H9 (cell line): ENCODE results near the gene STYXL1. TPM values are rescaled to one million over a fixed set of nuclear protein-coding genes. Genes with fewer than 3 reads are reported as not detected.

Source experiments
- DNase-seq: peaks from one replicate; pipeline ENCODE4 v3.0.0-alpha.2; 2017
- H2AFZ ChIP-seq: one replicate; pipeline ENCODE4 v1.6.1; 2013; ENCODE audit warnings: mild to moderate bottlenecking, low read length, control low read depth, moderate library complexity
- H2AK5ac ChIP-seq: 2 replicates; pipeline ENCODE4 v1.6.1; 2013; ENCODE audit warnings: low read length, control low read depth, mixed read lengths; ENCODE audit not compliant: insufficient read length
- H2BK120ac ChIP-seq: one replicate; pipeline ENCODE4 v1.6.1; 2013; ENCODE audit warnings: low read depth, mild to moderate bottlenecking, low read length, control low read depth, inconsistent platforms; ENCODE audit not compliant: poor library complexity, severe bottlenecking
- H2BK12ac ChIP-seq: 2 replicates; pipeline ENCODE4 v1.6.1; 2013; ENCODE audit warnings: low read length, control low read depth, mixed read lengths, low read depth; ENCODE audit not compliant: insufficient read length
- H2BK15ac ChIP-seq: 2 replicates; pipeline ENCODE4 v1.6.1; 2013; ENCODE audit warnings: low read depth, low read length, control low read depth
- H2BK20ac ChIP-seq: one replicate; pipeline ENCODE4 v1.6.1; 2013; ENCODE audit warnings: low read depth, mild to moderate bottlenecking, low read length, control low read depth, inconsistent platforms; ENCODE audit not compliant: poor library complexity, severe bottlenecking
- H2BK5ac ChIP-seq: 2 replicates; pipeline ENCODE4 v1.6.1; 2013; ENCODE audit warnings: low read length, control low read depth, mixed read lengths; ENCODE audit not compliant: insufficient read length
- H3K14ac ChIP-seq: 2 replicates; pipeline ENCODE4 v1.6.1; 2013; ENCODE audit warnings: low read length, control low read depth; ENCODE audit not compliant: insufficient read depth
- H3K18ac ChIP-seq: 2 replicates; pipeline ENCODE4 v1.6.1; 2013; ENCODE audit warnings: low read depth, mild to moderate bottlenecking, mixed read lengths, low read length, control low read depth; ENCODE audit not compliant: insufficient read length
- H3K23ac ChIP-seq: 2 replicates; pipeline ENCODE4 v1.6.1; 2013; ENCODE audit warnings: low read length, control low read depth, mixed read lengths, low read depth; ENCODE audit not compliant: insufficient read length
- H3K23me2 ChIP-seq: 2 replicates; pipeline ENCODE4 v1.6.1; 2013; ENCODE audit warnings: low read depth, mild to moderate bottlenecking, mixed read lengths, low read length, control low read depth; ENCODE audit not compliant: insufficient read length, poor library complexity, severe bottlenecking
- H3K27ac ChIP-seq: 2 replicates; pipeline ENCODE4 v1.5.1; 2013; ENCODE audit warnings: low read length, control low read depth, mixed read lengths, low read depth; ENCODE audit not compliant: insufficient read length
- H3K27me3 ChIP-seq: 2 replicates; pipeline ENCODE4 v1.6.1; 2013; ENCODE audit warnings: low read length, control low read depth, inconsistent platforms; ENCODE audit not compliant: insufficient read depth
- H3K4ac ChIP-seq: 2 replicates; pipeline ENCODE4 v1.6.1; 2013; ENCODE audit warnings: low read depth, mild to moderate bottlenecking, control low read depth, inconsistent platforms, low read length, moderate library complexity
- H3K4me1 ChIP-seq: 2 replicates; pipeline ENCODE4 v1.6.1; 2013; ENCODE audit warnings: low read length, control low read depth, inconsistent platforms; ENCODE audit not compliant: insufficient read depth
- H3K4me2 ChIP-seq: 2 replicates; pipeline ENCODE4 v1.6.1; 2013; ENCODE audit warnings: low read length, control low read depth, mixed read lengths; ENCODE audit not compliant: insufficient read length, insufficient read depth
- H3K56ac ChIP-seq: 2 replicates; pipeline ENCODE4 v1.6.1; 2013; ENCODE audit warnings: low read depth, mild to moderate bottlenecking, mixed read lengths, low read length, control low read depth; ENCODE audit not compliant: insufficient read length
- H3K79me1 ChIP-seq: 2 replicates; pipeline ENCODE4 v1.6.1; 2013; ENCODE audit warnings: low read depth, mild to moderate bottlenecking, moderate library complexity, low read length, control low read depth, inconsistent platforms; ENCODE audit not compliant: insufficient read depth, poor library complexity, severe bottlenecking
- H3K79me2 ChIP-seq: 2 replicates; pipeline ENCODE4 v1.6.1; 2013; ENCODE audit warnings: low read length, control low read depth, inconsistent platforms; ENCODE audit not compliant: insufficient read depth
- H3K9ac ChIP-seq: 2 replicates; pipeline ENCODE4 v1.6.1; 2013; ENCODE audit warnings: low read length, control low read depth, mixed read lengths; ENCODE audit not compliant: insufficient read length; ENCODE audit errors: extremely low read depth
- H3K9me3 ChIP-seq: one replicate; pipeline ENCODE4 v1.6.1; 2013; ENCODE audit warnings: low read depth, low read length, inconsistent platforms; ENCODE audit not compliant: control insufficient read depth
- H3T11ph ChIP-seq: one replicate; pipeline ENCODE4 v1.6.1; 2013; ENCODE audit warnings: mild to moderate bottlenecking, low read length, control low read depth, inconsistent platforms
- H4K20me1 ChIP-seq: one replicate; pipeline ENCODE4 v1.6.1; 2013; ENCODE audit not compliant: control insufficient read depth, insufficient read length, insufficient read depth
- H4K5ac ChIP-seq: 2 replicates; pipeline ENCODE4 v1.6.1; 2013; ENCODE audit warnings: low read depth, mild to moderate bottlenecking, mixed read lengths, low read length, control low read depth; ENCODE audit not compliant: insufficient read length
- H4K8ac ChIP-seq: replicated peaks from 2 replicates; pipeline ENCODE4 v1.6.1; 2013; ENCODE audit warnings: low read length, control low read depth, mixed read lengths, low read depth; ENCODE audit not compliant: insufficient read length
- H4K91ac ChIP-seq: 2 replicates; pipeline ENCODE4 v1.6.1; 2013; ENCODE audit warnings: low read depth, mild to moderate bottlenecking, moderate library complexity, mixed read lengths, low read length, control low read depth; ENCODE audit not compliant: insufficient read length
- H3K27ac Mint-ChIP-seq, 3 experiments: 2 replicates in 2 of 3; 3 replicates in 1 of 3; pipeline ENCODE4 v1.8.0; 2020 to 2021; ENCODE audit warnings: mixed read lengths in 3 of 3, mild to moderate bottlenecking in 1 of 3, moderate library complexity in 1 of 3
- H3K27me3 Mint-ChIP-seq: 2 replicates; pipeline ENCODE4 v1.8.0; 2021; ENCODE audit warnings: low read depth, mild to moderate bottlenecking, moderate library complexity, mixed read lengths
- H3K36me3 Mint-ChIP-seq, 3 experiments: 2 replicates in 2 of 3; 3 replicates in 1 of 3; pipeline ENCODE4 v1.8.0; 2020 to 2021; ENCODE audit warnings: low read depth in 3 of 3, mixed read lengths in 3 of 3; ENCODE audit not compliant: insufficient read depth in 1 of 3
- H3K4me1 Mint-ChIP-seq, 2 experiments: 2 replicates each; pipeline ENCODE4 v1.8.0; 2020; ENCODE audit warnings: mixed read lengths in 2 of 2
- H3K4me3 Mint-ChIP-seq, 2 experiments: 2 replicates in 1 of 2; 3 replicates in 1 of 2; pipeline ENCODE4 v1.8.0; 2020 to 2021; ENCODE audit warnings: mild to moderate bottlenecking in 2 of 2, mixed read lengths in 2 of 2, moderate library complexity in 1 of 2
- H3K9me3 Mint-ChIP-seq, 2 experiments: 2 replicates in 1 of 2; 3 replicates in 1 of 2; pipeline ENCODE4 v1.8.0; 2020; ENCODE audit warnings: mild to moderate bottlenecking in 2 of 2, mixed read lengths in 2 of 2, moderate library complexity in 1 of 2
- CTCF ChIP-seq: fragments of 200-600 bp; sonication (generic); conservative IDR thresholded peaks from 3 replicates; pipeline ENCODE4 v1.8.0; 2021; ENCODE audit warnings: antibody characterized with exemption, mild to moderate bottlenecking
- WGBS: extraction: QIAGEN DNeasy Blood & Tissue Kit; methylation state at CpG from one replicate; pipeline ENCODE4 v1.1.7; 2013; ENCODE audit warnings: missing lambda C conversion rate, low lambda C conversion rate, mixed read lengths; ENCODE audit not compliant: insufficient read length; ENCODE audit errors: extremely low coverage; 5-methylcytosine and 5-hydroxymethylcytosine counted together
- total RNA-seq: library from RNA; stranded (reverse); gene quantifications from 2 replicates; pipeline ENCODE4 v1.2.1, GENCODE V29; 2021

The STYXL1 gene
- total RNA-seq, 1 experiment from 2014 or later = 38.7 TPM

- Histone ChIP-seq H3T11ph (no peak overlapping the region), H3K4ac (no peak overlapping the region), H3K9ac (no peak overlapping the region), H2BK5ac (no peak overlapping the region), H2BK120ac (no peak overlapping the region), H3K14ac (no peak overlapping the region), H3K79me1 (no peaks in the 10 kb centered on the region), H2BK20ac (no peak overlapping the region), H4K20me1 (peaks cover 2% of the 10 kb centered on the region), H3K56ac (no peak overlapping the region), H3K79me2 (no peaks in the 10 kb centered on the region), H4K91ac (no peak overlapping the region), H3K18ac (no peak overlapping the region), H2AK5ac (no peak overlapping the region), H3K9me3 (no peaks in the 10 kb centered on the region), H3K4me1 (peaks cover 4% of the 10 kb centered on the region; the same call in 1 of the 2 replicates), H3K23ac (no peak overlapping the region), H3K27ac (no peak overlapping the region), H2BK15ac (no peak overlapping the region), H3K4me2 (no peak overlapping the region), H3K23me2 (no peaks in the 10 kb centered on the region), H3K27me3 (no peaks in the 10 kb centered on the region), H4K8ac (no peak overlapping the region), H2AFZ (no peak overlapping the region), H4K5ac (no peak overlapping the region), H2BK12ac (no peak overlapping the region)
- TF ChIP-seq CTCF = no peak
- DNase-seq = no peak
- Mint-ChIP-seq H3K4me1 (peaks cover under 1 to 9% of the 10 kb centered on the region in 2 experiments), H3K36me3 (peaks cover 21 to 49% (median 38%) of the 10 kb centered on the region in 3 experiments), H3K4me3 (no peak overlapping the region), H3K9me3 (no peaks in the 10 kb centered on the region), H3K27me3 (peaks cover 1% of the 10 kb centered on the region; the same call in 1 of the 2 replicates), H3K27ac (no peak overlapping the region)
- no CpG with 5 or more reads among the region's 44 CpGs for WGBS
These were observed 63.4 kb downstream of the STYXL1 start for GRCh38 chr7:75984130-75985008.
